WTC11 (cell line): Measurements from ENCODE around the gene ENAM. TPM values are rescaled to one million over a fixed set of nuclear protein-coding genes. Genes with fewer than 3 reads are reported as not detected.

Experiments used
- ATAC-seq: fragments of 200-7000 bp; cut with Tn5 transposase; 2 replicates; pipeline ENCODE4 v1.10.0; 2021; ENCODE audit warnings: mild to moderate bottlenecking, moderate library complexity
- CTCF ChIA-PET: fragments of 300-600 bp; sonication (Branson Sonifier 250); formaldehyde crosslinking; loops from one replicate; lab custom pipeline; 2021; ENCODE audit warnings: antibody characterized with exemption; lab: Charles Lee
- POLR2A ChIA-PET: fragments of 350-600 bp; sonication (Branson Sonifier 250); formaldehyde crosslinking; loops from one replicate; lab custom pipeline; 2021; ENCODE audit warnings: antibody characterized with exemption; lab: Charles Lee
- DNase-seq: peaks from one replicate; pipeline ENCODE4 v3.0.0; 2021; ENCODE audit warnings: low spot score
- H3K27ac Mint-ChIP-seq: 2 replicates; pipeline ENCODE4 v1.8.0; 2021; ENCODE audit warnings: mixed read lengths
- H3K27me3 Mint-ChIP-seq: 2 replicates; pipeline ENCODE4 v1.8.0; 2021; ENCODE audit warnings: low read depth, mild to moderate bottlenecking, moderate library complexity, mixed read lengths
- H3K36me3 Mint-ChIP-seq: 2 replicates; pipeline ENCODE4 v1.8.0; 2021; ENCODE audit warnings: mixed read lengths
- H3K4me1 Mint-ChIP-seq: 2 replicates; pipeline ENCODE4 v1.8.0; 2022; ENCODE audit warnings: mixed read lengths
- H3K4me3 Mint-ChIP-seq: 2 replicates; pipeline ENCODE4 v1.8.0; 2021; ENCODE audit warnings: mild to moderate bottlenecking, moderate library complexity, mixed read lengths
- H3K9me3 Mint-ChIP-seq: 2 replicates; pipeline ENCODE4 v1.8.0; 2021; ENCODE audit warnings: mixed read lengths
- ATF1 ChIP-seq: sonication (generic); formaldehyde crosslinking; IDR thresholded peaks from 2 replicates; pipeline ENCODE4 v1.8.1; 2023; ENCODE audit warnings: mild to moderate bottlenecking, moderate library complexity, missing genetic modification reagents
- ELF4 ChIP-seq: sonication (generic); formaldehyde crosslinking; IDR thresholded peaks from 2 replicates; pipeline ENCODE4 v1.8.1; 2022; ENCODE audit warnings: low read depth, mild to moderate bottlenecking, moderate library complexity, missing genetic modification reagents
- FOXJ3 ChIP-seq: sonication (generic); formaldehyde crosslinking; IDR thresholded peaks from 2 replicates; pipeline ENCODE4 v1.9.0; 2021; ENCODE audit warnings: missing genetic modification reagents, mild to moderate bottlenecking, borderline replicate concordance
- FOXK1 ChIP-seq: sonication (generic); formaldehyde crosslinking; IDR thresholded peaks from 2 replicates; pipeline ENCODE4 v1.8.0; 2022; ENCODE audit warnings: mild to moderate bottlenecking, moderate library complexity, missing genetic modification reagents
- FOXP4 ChIP-seq: sonication (generic); formaldehyde crosslinking; IDR thresholded peaks from 2 replicates; pipeline ENCODE4 v1.8.0; 2022; ENCODE audit warnings: mild to moderate bottlenecking, missing genetic modification reagents
- IRF1 ChIP-seq: sonication (generic); formaldehyde crosslinking; IDR thresholded peaks from 2 replicates; pipeline ENCODE4 v1.8.0; 2023; ENCODE audit warnings: missing genetic modification reagents
- IRF2 ChIP-seq: sonication (generic); formaldehyde crosslinking; IDR thresholded peaks from 2 replicates; pipeline ENCODE4 v1.8.0; 2022; ENCODE audit warnings: low read depth, missing genetic modification reagents, borderline replicate concordance
- MLX ChIP-seq: sonication (generic); formaldehyde crosslinking; IDR thresholded peaks from 2 replicates; pipeline ENCODE4 v1.8.1; 2023; ENCODE audit warnings: mild to moderate bottlenecking, missing genetic modification reagents, moderate library complexity
- NR1H2 ChIP-seq: sonication (generic); formaldehyde crosslinking; IDR thresholded peaks from 2 replicates; pipeline ENCODE4 v1.9.0; 2021; ENCODE audit warnings: mild to moderate bottlenecking, moderate library complexity, missing genetic modification reagents
- NR3C1 ChIP-seq: sonication (generic); formaldehyde crosslinking; conservative IDR thresholded peaks from 2 replicates; pipeline ENCODE4 v1.8.1; 2023; ENCODE audit warnings: low read depth, mild to moderate bottlenecking, missing genetic modification reagents
- PRRX2 ChIP-seq: fragments of 250-450 bp; sonication (Bioruptor Pico); IDR thresholded peaks from 2 replicates; pipeline ENCODE4 v1.8.0; 2021; ENCODE audit warnings: mild to moderate bottlenecking
- TEAD1 ChIP-seq: sonication (generic); formaldehyde crosslinking; IDR thresholded peaks from 2 replicates; pipeline ENCODE4 v1.8.0; 2022; ENCODE audit warnings: mild to moderate bottlenecking, missing genetic modification reagents
- TP53 ChIP-seq: sonication (generic); formaldehyde crosslinking; IDR thresholded peaks from 2 replicates; pipeline ENCODE4 v1.8.1; 2023; ENCODE audit warnings: mild to moderate bottlenecking, missing genetic modification reagents
- ZNF263 ChIP-seq: sonication (generic); formaldehyde crosslinking; IDR thresholded peaks from 2 replicates; pipeline ENCODE4 v1.8.1; 2022; ENCODE audit warnings: low read depth, mild to moderate bottlenecking, moderate library complexity, missing genetic modification reagents
- total RNA-seq: library from RNA; stranded (reverse); gene quantifications from 3 replicates; pipeline ENCODE4 v1.2.3, GENCODE V29; 2021
- TF ChIP-seq, protein P1 (sequence below): fragments of 250-450 bp; sonication (Bioruptor Pico); IDR thresholded peaks from 2 replicates; pipeline ENCODE4 v1.9.0; 2021; ENCODE audit warnings: mild to moderate bottlenecking
- TF ChIP-seq, protein P2 (sequence below): fragments of 250-450 bp; sonication (Bioruptor Pico); IDR thresholded peaks from 2 replicates; pipeline ENCODE4 v2.1.2; 2022; ENCODE audit warnings: mild to moderate bottlenecking, moderate library complexity
- TF ChIP-seq, protein P3 (sequence below): sonication (generic); formaldehyde crosslinking; IDR thresholded peaks from 2 replicates; pipeline ENCODE4 v1.8.1; 2023; ENCODE audit warnings: mild to moderate bottlenecking, missing genetic modification reagents, borderline replicate concordance
- TF ChIP-seq, protein P4 (sequence below): fragments of 250-450 bp; sonication (Bioruptor Pico); conservative IDR thresholded peaks from 2 replicates; pipeline ENCODE4 v1.9.0; 2021; ENCODE audit warnings: mild to moderate bottlenecking

Gene ENAM
- total RNA-seq, 1 experiment from 2014 or later: not detected

DNA sequence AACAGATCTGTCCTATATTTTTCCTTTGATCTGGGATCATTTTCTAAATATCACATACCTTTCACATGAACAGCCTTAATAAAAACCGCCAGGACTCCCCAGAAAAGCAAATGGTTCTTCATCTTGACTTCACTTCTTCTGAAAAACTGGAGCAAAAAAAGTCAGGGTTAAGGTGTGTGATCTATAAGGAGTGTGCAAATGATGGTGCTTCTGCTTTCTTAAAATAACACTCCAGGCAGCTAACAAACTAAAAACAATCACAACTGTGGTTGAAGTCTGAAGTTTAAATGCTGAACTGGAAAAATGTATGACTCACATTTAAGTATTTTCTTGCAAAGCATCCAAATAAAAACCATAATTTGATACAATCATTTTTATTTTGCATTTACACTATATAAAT lies 37.8 kb downstream of the ENAM start, which contains the start of gene JCHAIN:
JCHAIN (minus strand) TSS at position 140 of the 400 bp plus-strand sequence; CDS start at position 122, 18 bp downstream.
- ATAC-seq: no peak
- no peaks in the 10 kb centered on the region for H3K36me3 Mint-ChIP-seq
- POLR2A ChIA-PET: no interaction called here

DNA sequence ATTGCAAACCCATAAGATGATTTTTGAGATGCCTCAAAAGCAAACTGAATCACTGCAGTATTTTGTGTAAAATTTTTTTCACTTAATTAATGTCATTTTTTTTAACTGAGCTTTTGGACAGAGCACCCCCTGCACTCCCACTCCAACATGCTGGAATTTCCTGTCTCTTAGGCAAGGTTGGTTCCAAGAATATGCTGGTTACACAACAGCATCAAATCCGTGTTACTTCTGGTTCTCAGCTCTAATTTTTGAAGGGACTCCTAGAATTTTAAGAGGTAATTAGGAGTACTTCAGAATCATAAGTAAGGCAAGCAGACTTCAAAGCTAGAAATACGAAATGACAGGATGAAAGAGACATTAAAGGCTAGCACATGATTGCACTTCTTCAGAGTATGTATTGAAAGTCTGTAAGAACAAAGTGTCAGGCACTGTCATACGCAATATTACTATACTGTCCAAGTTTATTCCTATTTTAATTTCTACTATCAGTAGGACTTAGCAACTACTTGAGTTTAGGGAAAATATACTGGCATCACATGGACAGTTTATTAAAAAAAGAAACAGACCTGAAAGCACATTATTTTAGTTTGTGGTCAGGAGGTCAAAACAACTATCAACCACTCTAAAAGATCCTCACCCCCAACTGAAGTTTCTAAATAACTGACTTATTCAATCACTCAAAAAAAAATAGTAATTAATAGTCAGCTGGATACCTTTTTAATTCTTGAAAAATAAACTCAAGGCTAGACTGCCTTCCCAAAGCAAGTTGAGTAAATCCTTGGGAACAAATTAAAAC lies 39.4 kb downstream of the ENAM start:
- no peaks in the 10 kb centered on the region for H3K36me3 Mint-ChIP-seq
- DNase-seq: no peak
- no peak for TF ChIP-seq FOXP4
- no peak for TF ChIP-seq PRRX2 (CRISPR knock-in tag)
- no peak for TF ChIP-seq MLX
- TF ChIP-seq ATF1: no peak
- no peak for TF ChIP-seq ELF4 (CRISPR knock-in tag)
- TF ChIP-seq NR1H2 (CRISPR knock-in tag): no peak
- TF ChIP-seq, protein P1, sequence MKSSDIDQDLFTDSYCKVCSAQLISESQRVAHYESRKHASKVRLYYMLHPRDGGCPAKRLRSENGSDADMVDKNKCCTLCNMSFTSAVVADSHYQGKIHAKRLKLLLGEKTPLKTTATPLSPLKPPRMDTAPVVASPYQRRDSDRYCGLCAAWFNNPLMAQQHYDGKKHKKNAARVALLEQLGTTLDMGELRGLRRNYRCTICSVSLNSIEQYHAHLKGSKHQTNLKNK (CRISPR knock-in tag): no peak
- TF ChIP-seq, all 79 proteins: peak for 0
- Mint-ChIP-seq H3K4me1 (no peaks in the 10 kb centered on the region), H3K9me3 (no peaks in the 10 kb centered on the region), H3K27ac (no peak overlapping the region), H3K27me3 (0 out of 2 replicates have a peak, but pooled peaks cover 2% of the 10 kb centered on the region), H3K4me3 (no peak overlapping the region)
- CTCF ChIA-PET: no interaction called here
- POLR2A ChIA-PET: no interaction called here
- ATAC-seq: no peak

More for the DNA sequence above, 37.8 kb downstream of the ENAM start, which contains the start of gene JCHAIN:
- no peaks in the 10 kb centered on the region for H3K4me1 Mint-ChIP-seq
- no peak within 1 kb of the TSS for H3K27ac Mint-ChIP-seq
- H3K9me3 Mint-ChIP-seq: no peaks in the 10 kb centered on the region
- H3K4me3 Mint-ChIP-seq: no peak within 1 kb of the TSS
- H3K27me3 Mint-ChIP-seq: 0 out of 2 replicates have a peak, but pooled peaks cover 2% of the 10 kb centered on the region
- TF ChIP-seq IRF1 (CRISPR knock-in tag) (no peak), NR1H2 (CRISPR knock-in tag) (no peak), ATF1 (no peak), ZNF263 (no peak), NR3C1 (no peak), FOXK1 (no peak), IRF2 (CRISPR knock-in tag) (no peak), TP53 (CRISPR knock-in tag) (no peak), TEAD1 (no peak), FOXJ3 (no peak)
- TF ChIP-seq, protein P2, sequence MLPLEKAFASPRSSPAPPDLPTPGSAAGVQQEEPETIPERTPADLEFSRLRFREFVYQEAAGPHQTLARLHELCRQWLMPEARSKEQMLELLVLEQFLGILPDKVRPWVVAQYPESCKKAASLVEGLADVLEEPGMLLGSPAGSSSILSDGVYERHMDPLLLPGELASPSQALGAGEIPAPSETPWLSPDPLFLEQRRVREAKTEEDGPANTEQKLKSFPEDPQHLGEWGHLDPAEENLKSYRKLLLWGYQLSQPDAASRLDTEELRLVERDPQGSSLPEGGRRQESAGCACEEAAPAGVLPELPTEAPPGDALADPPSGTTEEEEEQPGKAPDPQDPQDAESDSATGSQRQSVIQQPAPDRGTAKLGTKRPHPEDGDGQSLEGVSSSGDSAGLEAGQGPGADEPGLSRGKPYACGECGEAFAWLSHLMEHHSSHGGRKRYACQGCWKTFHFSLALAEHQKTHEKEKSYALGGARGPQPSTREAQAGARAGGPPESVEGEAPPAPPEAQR: no peak
- TF ChIP-seq, protein P3, sequence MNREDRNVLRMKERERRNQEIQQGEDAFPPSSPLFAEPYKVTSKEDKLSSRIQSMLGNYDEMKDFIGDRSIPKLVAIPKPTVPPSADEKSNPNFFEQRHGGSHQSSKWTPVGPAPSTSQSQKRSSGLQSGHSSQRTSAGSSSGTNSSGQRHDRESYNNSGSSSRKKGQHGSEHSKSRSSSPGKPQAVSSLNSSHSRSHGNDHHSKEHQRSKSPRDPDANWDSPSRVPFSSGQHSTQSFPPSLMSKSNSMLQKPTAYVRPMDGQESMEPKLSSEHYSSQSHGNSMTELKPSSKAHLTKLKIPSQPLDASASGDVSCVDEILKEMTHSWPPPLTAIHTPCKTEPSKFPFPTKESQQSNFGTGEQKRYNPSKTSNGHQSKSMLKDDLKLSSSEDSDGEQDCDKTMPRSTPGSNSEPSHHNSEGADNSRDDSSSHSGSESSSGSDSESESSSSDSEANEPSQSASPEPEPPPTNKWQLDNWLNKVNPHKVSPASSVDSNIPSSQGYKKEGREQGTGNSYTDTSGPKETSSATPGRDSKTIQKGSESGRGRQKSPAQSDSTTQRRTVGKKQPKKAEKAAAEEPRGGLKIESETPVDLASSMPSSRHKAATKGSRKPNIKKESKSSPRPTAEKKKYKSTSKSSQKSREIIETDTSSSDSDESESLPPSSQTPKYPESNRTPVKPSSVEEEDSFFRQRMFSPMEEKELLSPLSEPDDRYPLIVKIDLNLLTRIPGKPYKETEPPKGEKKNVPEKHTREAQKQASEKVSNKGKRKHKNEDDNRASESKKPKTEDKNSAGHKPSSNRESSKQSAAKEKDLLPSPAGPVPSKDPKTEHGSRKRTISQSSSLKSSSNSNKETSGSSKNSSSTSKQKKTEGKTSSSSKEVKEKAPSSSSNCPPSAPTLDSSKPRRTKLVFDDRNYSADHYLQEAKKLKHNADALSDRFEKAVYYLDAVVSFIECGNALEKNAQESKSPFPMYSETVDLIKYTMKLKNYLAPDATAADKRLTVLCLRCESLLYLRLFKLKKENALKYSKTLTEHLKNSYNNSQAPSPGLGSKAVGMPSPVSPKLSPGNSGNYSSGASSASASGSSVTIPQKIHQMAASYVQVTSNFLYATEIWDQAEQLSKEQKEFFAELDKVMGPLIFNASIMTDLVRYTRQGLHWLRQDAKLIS (CRISPR knock-in tag): no peak
- TF ChIP-seq, protein P4, sequence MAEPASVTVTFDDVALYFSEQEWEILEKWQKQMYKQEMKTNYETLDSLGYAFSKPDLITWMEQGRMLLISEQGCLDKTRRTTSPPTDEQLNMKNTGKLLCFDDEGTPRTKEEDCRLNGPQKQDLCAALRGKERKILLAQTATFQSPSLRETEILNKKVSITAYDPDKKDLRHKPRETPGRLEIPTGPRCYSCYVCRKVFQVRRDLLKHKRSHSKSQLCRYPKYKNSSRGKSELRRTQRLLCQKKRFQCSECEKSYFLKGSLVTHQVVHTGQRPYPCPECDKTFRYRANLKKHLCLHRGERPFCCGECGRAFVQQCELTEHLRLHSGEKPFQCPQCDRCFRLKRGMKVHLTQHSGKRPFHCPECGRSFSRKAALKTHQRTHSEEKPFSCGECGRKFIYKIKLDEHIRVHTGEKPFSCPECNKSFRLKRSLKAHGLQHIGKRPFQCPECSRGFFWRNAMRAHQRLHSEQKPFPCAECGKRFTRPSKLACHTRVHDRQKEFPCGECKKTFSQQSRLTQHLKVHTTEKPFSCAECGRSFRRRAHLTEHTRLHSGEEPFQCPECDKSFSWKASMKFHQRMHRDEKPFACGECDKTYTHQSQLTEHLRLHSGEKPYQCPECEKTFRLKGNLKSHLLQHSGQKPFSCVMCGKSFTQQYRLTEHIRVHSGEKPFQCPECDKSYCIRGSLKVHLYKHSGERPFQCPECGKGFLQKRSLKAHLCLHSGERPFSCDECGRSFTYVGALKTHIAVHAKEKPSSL: no peak
- CTCF ChIA-PET: no interaction called here
- DNase-seq: no peak
